ENCODE data around the gene APBA1.
"Not testable (repeated sequence)": the region's sequence is repeated elsewhere in the genome, so short reads cannot be mapped to it uniquely, and the experiment has no call there.

The APBA1 gene

DNA sequence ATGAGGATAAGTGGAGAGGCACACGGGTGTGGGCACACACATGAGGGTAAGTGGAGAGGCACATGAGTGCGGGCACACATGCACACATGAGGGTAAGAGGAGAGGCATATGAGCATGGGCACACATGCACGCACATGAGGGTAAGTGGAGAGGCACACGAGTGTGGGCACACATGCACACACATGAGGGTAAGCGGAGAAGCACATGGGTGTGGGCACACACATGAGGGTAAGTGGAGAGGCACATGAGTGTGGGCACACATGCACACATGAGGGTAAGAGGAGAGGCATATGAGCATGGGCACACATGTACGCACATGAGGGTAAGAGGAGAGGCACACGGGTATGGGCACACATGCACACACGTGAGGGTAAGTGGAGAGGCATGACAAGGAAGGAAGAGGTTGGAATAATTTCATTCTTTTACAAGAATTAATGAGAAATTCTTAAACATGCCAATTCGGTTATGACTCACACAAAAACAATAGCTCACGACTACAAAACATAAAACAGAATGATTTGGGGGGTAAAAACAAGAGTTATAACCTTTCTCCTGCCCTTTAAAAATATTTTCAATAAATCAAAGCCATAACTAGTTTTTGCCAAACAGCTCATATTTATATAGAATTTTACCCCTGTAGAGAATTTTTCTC lies 67.5 kb downstream of the APBA1 start:
- no peak for DNase-seq (ENCODE audit: low read depth)

DNA sequence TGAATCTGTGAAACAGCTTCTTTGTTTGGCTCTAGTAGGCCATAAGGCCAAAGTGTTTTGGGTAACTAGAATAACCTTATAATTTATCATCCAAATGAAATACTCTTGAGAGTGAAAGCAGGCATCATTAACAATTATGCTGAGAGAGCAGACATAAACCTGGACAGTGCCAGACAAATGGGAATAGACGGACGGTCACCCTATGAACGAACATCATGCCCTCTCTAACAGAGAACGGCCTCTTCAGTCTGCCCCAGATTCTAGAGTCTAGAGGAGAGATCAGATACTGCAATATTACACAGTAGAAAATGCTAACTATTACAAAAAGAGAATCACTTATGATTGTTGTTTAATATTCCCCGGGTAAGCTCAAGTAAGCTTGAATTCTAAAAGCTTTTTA lies 68.5 kb downstream of the APBA1 start:
- no peak for DNase-seq (ENCODE audit: low read depth)

DNA sequence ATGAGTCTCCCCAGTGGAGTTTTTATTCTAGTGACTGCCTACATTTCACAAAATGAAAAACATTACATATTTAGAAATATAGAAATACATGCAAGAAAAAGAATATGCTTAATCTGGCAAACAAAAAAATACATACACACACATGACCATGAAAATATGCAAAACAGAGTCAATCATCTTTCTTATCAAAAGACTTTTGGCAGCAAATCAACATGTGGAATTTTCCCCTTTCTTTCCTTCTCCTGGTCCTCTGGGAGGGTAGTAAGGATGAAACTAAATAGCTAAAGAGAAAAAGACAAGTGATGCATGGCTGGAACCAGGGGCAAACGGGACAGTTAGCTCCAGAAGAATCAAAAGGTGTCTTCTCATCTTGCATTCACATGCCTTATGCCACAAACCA lies 69.4 kb downstream of the APBA1 start:
- no peak for DNase-seq (ENCODE audit: low read depth)

DNA sequence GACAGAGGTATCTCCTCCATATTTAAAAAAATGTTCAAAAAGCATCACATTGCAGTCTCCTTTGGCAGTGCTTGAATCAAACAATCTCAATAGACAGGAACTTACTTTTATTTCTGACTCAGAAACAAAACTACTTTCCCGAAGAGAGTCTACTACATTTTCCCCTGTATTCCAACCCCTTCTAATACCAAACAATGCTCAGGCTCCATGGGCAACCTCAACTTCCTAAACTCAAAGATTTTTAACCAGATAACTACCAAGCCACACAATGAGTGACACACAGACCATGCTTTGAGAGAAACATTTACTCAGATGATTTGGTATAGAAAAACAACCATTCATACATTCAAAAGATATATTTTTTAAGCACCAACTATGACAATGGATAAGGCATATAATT lies 70.5 kb downstream of the APBA1 start:
- no peak for DNase-seq (ENCODE audit: low read depth)

DNA sequence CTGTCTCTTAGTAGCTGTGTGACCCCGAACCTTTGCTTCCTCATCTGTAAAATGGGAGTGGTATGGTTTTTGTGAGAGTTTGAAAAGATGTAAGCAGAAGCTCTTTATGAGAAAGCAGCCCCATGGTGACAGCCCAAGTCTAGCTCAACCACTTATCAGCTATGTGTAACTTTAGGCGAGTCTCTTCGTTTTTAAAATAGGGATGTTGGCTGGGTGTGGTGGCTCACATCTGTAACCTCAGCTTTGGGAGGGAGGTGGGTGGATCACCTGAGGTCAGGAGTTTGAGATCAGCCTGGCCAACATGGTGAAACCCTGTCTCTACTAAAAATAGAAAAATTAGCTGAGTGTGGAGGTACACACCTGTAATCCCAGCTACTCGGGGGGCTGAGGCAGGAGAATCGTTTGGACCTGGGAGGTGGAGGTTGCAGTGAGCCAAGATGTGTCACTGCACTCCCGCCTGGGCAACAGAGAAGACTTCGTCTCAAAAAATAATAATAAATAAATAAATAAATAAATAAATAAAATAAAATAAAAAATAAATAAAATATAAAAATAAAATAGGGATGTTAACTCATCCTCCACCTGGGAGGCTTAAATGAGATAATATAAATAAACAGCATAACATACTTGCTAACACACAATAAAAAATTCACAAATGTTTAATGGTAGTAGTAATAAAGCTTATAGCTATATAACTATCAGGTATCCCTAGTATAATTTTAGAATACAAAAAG lies 71.7 kb downstream of the APBA1 start:
- DNase-seq (ENCODE audit: low read depth), result no peak

DNA sequence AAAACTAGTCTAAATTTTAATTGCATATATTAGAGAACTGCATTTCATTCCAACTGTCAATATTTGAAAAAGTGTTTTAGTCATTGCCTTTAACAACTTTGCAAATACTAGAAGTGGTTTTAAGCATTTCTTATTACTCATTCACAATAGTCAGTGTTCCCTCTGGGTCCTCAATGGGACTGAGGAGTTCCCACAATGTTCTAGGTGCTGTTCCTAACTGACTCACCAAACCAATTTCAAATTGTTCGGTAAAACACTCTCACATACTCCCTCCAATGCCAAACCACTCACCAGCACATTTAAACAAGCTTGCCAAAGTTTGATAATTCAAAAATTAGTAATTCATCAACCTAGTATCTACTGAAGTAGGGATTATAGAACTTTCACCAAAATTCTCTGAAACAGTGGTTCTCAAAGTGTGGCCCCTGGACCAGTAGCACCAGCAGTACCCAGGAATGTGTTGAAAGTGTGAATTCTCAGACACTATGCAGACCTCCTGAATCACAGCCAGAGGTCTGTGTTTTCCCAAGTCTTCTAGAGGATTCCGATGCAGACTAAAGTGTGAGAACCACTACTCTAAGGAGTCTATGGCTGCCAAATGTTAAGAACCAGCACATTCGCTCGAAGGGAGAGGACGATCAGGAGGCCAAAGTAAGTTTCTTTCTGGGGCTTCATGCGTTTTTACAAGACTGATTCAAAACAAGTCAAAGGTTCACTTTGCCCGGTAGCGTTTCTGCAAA lies 72.8 kb downstream of the APBA1 start:
- no peak for DNase-seq (ENCODE audit: low read depth)

DNA sequence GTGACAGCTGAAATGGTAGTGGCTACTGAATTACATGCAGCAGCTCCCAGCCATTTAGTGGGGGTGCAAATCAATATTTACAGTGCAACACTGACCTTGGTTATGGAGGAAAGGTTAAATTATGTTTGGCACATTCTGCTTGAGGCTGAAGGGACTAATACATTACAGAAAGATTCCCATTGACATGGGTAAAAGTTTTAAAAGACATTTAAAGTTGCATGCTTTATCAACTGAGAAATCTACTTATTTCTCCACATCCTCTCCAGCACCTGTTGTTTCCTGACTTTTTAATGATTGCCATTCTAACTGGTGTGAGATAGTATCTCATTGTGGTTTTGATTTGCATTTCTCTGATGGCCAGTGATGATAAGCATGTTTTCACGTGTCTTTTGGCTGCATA lies 75.3 kb downstream of the APBA1 start:
- not testable (repeated sequence) for DNase-seq (ENCODE audit: low read depth)

DNA sequence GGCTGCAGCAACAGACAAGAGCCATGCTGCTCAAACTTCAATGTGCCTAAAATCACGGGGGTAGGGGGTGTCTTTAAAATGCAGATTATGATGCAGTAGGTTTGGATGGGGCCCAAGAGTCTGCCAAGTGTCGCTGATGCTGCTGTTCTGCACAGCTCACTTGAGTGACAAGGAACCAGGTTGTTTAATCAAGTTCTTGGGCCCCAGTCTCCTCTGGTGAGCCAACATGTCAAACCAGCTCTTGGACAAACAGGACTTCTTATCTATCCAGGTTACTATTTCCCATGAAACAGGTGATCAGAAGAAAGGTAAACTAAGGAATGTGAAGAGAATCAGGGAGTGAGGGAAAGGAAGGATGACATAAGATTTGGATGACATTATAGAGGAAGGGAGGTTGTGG lies 78.0 kb downstream of the APBA1 start:
- DNase-seq (ENCODE audit: low read depth), result no peak

DNA sequence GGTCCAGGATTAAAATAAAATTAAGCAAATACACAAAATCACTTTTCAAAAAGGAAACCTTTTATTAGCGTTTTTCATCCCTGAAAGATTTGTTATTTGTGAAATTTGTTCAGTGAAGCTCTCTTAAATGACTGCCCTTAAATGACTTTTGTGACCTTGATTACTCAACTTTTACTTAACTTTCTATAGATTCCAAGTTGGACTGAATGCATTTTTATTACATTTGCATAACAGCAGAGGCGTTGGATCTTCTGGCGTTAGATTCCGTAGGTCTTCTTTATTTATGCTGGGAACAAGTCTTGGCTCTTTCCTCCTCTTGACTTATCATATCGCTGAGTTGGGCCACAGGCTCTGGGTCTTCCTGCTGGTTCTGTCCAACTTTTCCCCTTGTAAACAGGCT lies 78.4 kb downstream of the APBA1 start:
- no peak for DNase-seq (ENCODE audit: low read depth)

DNA sequence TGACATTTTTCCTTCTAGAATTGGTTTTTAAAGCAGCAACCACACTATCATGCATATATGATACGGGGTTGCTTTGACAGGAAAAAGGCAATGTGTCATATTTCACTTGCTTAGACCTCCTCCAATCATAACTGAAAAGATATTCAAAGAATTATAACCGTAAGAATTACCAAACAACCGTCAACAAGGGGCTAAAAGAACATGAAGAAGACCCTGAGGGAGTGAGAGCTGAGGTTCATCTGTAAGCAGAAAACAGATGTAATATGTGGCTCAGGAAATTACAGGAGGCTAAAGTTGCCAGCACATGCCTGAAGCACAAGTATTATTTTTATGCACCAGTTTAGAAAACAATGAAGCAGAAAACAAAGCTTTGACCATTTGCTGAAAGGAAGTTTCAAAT lies 78.9 kb downstream of the APBA1 start:
- no peak for DNase-seq (ENCODE audit: low read depth)

DNA sequence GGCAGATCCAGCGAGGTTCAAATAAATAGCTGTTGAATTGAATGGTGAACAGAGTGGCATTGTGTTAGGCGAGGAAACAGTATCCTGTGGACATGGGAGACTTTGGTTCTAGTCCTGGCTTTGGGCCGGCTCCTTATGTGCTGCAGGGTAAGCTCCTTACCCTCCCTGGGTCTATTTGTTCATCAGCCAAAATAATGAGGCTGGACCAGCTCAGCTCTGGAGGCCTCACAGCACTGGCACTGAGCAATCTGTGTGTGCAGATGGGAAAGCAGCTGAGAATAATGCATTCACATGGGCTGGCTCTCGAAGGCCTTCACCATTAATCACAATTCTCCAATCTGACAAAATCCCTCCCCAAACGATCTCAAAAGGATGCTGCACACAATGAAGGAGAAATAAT lies 81.9 kb downstream of the APBA1 start:
- no peak for DNase-seq (ENCODE audit: low read depth)

DNA sequence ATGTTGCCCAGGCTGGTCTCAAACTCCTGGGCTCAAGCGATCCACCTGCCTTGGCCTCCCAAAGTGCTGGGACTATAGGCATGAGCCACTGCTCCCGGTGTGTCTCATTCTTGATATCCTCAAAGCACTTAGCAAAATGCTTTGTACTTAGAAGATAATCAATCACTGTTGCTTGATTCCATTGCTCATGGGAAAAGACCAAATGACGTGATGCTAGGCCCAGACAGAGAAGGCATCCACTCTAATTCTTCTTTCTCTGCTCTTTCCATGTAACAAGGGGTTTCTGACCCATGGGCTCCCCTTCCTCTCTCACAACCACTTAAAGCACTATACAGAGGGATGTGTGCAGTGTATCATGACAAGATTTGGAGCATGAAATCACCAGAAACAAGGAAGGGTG lies 83.0 kb downstream of the APBA1 start:
- no peak for DNase-seq (ENCODE audit: low read depth)

DNA sequence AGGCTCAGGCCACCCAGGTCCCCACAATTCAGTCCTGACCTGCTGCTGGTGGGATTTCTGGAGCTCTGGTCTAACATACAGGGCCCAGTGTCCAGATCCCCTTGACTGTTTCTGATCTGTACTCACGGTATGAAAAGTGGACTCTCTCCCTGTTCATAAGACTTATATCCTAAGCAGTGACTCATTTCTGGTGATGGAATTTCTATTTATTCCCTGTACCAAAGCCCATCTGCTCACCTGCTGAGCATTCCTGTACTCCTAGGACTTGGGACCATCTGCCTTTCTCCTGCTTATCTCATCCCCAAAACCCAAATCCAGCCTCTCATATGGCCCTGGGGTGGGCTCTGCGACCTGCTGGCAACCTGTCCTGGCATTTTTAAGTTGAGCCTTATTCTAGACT lies 86.6 kb downstream of the APBA1 start:
- no peak for DNase-seq (ENCODE audit: low read depth)

DNA sequence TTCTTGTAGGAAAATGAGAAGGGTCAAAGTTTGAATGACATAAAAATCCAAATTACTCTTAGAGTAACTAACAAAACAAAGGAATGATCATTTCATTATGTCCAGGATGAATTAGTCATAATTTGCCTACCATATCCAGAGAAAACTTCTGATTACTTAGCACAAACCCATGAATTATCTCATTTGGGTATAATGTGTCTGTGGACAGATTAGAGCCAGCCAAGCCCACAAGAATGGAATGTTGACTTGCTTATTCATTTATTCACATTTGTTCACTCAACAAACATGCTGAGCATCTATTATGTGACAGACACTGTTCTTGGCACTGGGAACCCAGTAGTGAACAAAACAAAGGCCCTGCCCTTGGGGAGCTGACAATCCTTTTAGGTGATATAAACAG lies 87.4 kb downstream of the APBA1 start:
- DNase-seq (ENCODE audit: low read depth), result no peak

DNA sequence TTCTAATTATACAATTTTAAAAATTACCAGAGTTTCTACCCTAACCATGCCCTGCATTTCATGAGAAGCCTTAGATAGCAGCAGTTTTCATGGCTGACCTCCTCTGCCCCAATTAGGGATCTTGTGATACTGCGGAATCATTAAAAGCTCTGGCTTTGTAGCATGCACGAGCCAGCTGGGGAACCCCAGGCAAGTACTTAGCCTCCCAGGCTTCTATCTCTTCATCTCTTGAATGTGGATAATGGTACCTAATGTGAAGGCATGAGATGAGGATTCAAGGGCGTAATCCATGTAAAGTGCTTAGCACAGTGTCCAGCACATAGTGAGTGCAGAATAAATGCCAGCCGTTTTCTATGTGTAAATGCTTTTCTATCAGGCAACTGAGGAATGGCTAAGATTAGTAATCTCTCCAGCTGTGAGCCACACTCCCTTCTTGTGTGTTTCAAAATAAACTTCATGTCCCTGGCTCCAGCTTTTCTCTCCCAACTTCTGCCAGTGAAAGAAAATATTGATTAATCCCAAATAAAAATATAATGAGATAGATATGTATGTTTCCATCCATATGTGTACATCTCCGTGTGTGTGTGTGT lies 88.4 kb downstream of the APBA1 start:
- no peak for DNase-seq (ENCODE audit: low read depth)

DNA sequence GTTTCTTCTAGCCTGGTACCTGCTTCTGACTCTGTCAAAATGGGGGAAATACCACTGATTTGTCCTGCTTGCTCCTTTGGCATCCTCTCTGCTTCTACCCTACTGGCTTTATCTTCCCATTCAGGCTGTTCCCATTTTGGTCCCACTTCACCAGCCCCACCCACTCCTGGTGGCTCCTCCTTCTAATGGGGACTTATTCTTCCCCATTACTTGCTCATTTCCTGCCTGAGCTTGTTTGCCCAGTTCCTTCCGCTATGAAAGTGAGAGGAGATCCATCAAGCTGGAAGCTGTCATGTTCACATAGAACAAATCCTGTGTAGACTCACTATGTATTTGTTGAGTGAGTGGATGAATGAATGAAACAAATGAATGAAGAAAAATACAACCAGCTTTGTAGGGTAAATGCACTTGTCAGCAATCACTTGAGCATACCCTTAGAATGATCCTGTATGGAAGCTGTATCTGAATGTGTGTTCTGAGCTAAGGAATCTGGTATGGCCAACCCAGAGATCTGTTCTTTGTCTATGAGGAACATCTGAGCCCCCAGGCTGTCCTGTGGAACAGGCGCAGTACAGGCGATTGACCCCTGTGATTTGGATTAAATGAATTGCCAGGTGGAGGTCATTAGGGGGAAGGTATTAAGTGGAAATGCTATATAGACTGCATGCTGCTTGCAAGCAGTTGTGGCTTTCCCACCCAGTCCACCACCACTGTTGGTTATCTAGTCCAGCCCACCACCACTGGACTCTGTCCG lies 89.5 kb downstream of the APBA1 start:
- no peak for DNase-seq (ENCODE audit: low read depth)

DNA sequence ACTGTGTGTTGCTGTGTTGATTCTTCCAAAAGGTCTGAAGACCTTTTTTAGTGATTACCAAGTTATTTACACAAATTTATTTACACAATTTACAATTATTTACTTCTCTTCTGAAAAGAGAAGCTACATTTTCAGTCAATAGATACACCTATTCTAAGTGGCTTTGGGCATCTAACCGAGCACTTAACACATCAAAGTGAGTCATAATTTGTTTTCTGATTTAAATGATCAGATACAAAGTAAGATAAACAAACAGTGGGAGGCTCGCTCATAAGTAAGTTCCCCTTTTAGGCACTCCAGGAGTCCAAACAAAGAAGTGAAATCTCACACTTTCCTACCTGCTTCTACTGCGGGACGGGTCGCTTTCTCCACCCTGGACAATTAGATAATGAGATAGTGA lies 90.2 kb downstream of the APBA1 start:
- no peak for DNase-seq (ENCODE audit: low read depth)

DNA sequence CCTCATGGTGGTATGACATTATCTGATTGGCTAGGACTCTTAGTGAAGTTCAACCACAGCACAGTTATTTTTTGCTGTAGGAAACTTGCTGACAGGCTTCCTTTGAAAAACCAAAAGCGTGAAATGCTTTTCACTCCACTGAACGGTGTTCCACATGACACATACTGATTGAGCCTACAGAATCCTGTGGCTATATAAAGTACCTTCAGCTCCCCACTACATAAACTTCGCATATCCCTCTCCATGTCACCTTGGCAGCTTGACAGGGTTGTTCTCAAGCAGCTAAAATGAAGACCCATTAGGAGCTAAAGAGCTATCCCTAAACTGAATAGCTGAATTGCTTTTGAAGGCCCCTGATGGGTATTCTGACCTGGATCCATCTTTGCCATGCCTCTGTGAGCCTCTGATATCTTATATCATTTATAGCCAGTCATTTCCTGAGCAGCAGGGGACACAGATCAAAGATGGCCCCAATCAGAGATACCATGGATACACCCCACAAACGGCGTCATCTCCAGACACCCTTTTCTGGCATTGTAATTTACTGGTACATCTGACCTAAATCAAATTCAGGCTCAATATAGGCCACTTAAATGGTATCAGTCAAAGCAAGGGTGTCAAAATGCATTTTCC lies 91.5 kb downstream of the APBA1 start:
- DNase-seq (ENCODE audit: low read depth), result no peak

DNA sequence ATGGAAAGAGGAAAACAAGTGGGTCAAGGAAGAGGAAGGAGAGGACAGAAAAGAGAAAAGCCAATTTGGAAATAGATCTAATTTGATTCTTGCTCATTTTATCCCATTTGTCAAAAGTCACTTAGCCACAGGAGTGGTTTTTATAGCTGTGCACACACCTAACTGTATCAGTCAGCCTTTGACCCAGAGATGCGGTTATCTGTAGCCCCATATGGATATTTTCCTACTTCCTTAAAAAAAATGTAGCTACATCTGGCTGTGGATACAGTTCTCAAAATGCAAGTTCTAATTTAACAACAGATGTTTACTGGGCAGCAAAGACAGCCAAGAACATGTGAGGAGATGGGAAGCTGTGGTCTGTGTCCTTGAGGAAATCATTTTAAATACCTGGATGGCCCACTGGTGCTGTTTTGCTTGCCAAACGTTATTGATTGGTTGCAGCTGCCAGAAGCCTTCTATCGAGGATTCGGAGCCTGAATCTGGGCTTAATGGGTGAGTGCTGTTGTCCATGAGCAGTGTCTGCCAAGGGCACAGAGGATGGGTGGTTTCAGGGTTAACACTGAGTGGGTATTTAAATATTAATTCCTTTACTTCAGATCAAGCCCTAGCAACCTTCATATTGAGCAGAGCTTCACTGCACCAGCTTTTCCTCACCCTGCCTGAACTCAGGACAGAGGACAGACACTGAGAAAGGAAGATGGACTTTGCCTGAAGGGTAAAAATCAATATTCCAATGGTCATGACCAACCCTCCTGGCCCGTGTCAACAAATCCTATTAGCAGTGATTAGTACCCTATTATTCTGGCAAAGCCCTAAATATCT lies 92.2 kb downstream of the APBA1 start:
- DNase-seq (ENCODE audit: low read depth), result no peak

DNA sequence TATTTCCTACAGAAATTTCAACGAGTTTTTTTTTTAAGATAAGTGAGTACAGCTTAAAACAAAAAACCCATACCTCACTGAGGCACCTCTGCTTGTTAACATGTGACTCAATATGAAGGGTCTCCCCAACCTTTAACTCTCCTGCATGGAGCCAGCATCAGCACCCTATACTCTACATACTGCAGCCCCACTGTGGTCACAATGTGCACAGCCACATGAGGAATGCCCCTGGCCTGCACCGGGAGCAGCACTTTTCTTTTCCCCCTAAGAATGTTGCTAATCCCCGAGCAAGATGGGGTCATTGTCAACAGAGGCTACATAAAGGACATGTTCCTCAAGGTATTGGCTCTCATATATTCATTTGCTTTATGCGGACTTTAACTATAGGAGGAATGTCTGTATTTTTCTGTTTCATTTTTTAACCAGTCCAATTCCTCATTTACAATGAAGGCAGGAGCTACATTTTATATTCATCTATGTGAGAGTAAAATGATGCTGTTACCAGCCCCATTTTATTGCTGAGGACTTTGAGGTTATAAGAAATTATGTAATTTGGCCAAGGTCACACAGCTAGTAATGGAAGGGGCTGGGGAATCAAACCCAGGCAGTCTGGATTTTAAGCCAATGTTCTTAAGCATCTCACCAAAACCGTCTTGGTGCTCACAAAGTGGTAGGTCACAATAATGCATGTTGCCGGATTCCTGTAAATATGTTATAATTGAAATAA lies 93.0 kb downstream of the APBA1 start:
- no peak for DNase-seq (ENCODE audit: low read depth)

Data from activated T-helper 1 cell treated with Interleukin-2 at 50 U/mL for 16 hours (primary cell).